GM12892 (cell line): ENCODE data around the gene BPIFB6.

Experiments used
- DNase-seq: peaks from one replicate; pipeline ENCODE4 v3.0.0; 2011; ENCODE audit not compliant: insufficient read length
- FAIRE-seq: peaks from 2 replicates; lab custom pipeline; 2011; peaks lifted over from hg19 to GRCh38; lab: Jason Lieb, UNC
- POLR2A ChIP-seq: IDR thresholded peaks from 2 replicates; pipeline ENCODE4 v1.6.1; 2011; ENCODE audit warnings: low read depth, low read length, control low read depth
- POLR2AphosphoS5 ChIP-seq: IDR thresholded peaks from 2 replicates; pipeline ENCODE4 v1.6.1; 2011; ENCODE audit warnings: low read depth, low read length, control low read depth
- TAF1 ChIP-seq: IDR thresholded peaks from 2 replicates; pipeline ENCODE4 v1.6.1; 2011; ENCODE audit warnings: low read depth, mild to moderate bottlenecking, control low read depth, low read length, borderline replicate concordance

The BPIFB6 gene

GRCh38 chr20:33013701-33014326, 17.6 kb upstream of the BPIFB6 start:
- no peak for FAIRE-seq
- no peak for TF ChIP-seq TAF1
- no peak for TF ChIP-seq POLR2A
- TF ChIP-seq POLR2AphosphoS5: no peak
- DNase-seq: no peak

- no peak for TF ChIP-seq POLR2A
- TF ChIP-seq TAF1: no peak
- FAIRE-seq: no peak
- no peak for DNase-seq
These were observed 16.9 kb upstream of the BPIFB6 start for GRCh38 chr20:33014336-33015113.

GRCh38 chr20:33015114-33015484, 16.3 kb upstream of the BPIFB6 start:
- DNase-seq: no peak
- FAIRE-seq: no peak

GRCh38 chr20:33015700-33016580, 15.5 kb upstream of the BPIFB6 start:
- TF ChIP-seq POLR2AphosphoS5 (no peak), TAF1 (no peak), POLR2A (no peak)
- FAIRE-seq: no peak
- no peak for DNase-seq

More at GRCh38 chr20:33015114-33015484, 16.3 kb upstream of the BPIFB6 start:
- TF ChIP-seq POLR2AphosphoS5 (no peak), TAF1 (no peak), POLR2A (no peak)

DNA sequence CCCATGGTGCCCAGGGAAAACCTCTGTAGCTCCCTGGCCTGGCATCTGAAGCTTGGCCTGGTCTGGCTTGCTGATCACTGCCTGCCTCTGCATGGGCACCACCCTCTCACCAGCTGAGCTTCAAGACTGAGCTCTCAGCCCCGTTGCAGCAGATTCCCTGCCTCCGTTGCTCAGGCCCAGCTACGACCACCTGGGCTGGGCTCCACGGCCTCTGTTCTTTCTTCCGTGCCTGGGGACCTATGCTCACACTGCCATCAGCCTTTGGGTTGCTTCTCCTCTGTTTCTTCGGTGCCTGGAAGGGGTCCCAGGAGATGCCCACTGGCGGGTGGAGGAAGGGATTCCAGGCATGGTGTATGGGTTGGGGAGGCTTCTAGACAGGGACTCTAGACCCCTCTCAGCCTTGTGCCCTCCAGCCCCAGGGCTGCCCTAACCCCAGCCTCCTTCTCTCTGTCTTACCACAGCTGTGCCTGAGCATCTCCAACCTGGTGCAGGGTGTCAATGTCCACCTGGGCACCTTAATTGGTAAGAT, 14.8 kb upstream of the BPIFB6 start:
- no peak for TF ChIP-seq POLR2AphosphoS5
- TF ChIP-seq TAF1: no peak
- TF ChIP-seq POLR2A: no peak
- FAIRE-seq: no peak

GRCh38 chr20:33017542-33017941, 13.9 kb upstream of the BPIFB6 start:
- no peak for DNase-seq
- TF ChIP-seq TAF1 (no peak), POLR2AphosphoS5 (no peak), POLR2A (no peak)
- no peak for FAIRE-seq

More for the DNA sequence above, 14.8 kb upstream of the BPIFB6 start:
- DNase-seq: no peak

- no peak for TF ChIP-seq POLR2A
- no peak for TF ChIP-seq TAF1
- TF ChIP-seq POLR2AphosphoS5: no peak
- no peak for DNase-seq
- no peak for FAIRE-seq
These were observed 13.1 kb upstream of the BPIFB6 start for GRCh38 chr20:33018169-33018931.

GRCh38 chr20:33019465-33020277, 11.8 kb upstream of the BPIFB6 start:
- no peak for FAIRE-seq
- no peak for TF ChIP-seq POLR2A
- TF ChIP-seq TAF1: no peak
- TF ChIP-seq POLR2AphosphoS5: no peak
- no peak for DNase-seq

DNA sequence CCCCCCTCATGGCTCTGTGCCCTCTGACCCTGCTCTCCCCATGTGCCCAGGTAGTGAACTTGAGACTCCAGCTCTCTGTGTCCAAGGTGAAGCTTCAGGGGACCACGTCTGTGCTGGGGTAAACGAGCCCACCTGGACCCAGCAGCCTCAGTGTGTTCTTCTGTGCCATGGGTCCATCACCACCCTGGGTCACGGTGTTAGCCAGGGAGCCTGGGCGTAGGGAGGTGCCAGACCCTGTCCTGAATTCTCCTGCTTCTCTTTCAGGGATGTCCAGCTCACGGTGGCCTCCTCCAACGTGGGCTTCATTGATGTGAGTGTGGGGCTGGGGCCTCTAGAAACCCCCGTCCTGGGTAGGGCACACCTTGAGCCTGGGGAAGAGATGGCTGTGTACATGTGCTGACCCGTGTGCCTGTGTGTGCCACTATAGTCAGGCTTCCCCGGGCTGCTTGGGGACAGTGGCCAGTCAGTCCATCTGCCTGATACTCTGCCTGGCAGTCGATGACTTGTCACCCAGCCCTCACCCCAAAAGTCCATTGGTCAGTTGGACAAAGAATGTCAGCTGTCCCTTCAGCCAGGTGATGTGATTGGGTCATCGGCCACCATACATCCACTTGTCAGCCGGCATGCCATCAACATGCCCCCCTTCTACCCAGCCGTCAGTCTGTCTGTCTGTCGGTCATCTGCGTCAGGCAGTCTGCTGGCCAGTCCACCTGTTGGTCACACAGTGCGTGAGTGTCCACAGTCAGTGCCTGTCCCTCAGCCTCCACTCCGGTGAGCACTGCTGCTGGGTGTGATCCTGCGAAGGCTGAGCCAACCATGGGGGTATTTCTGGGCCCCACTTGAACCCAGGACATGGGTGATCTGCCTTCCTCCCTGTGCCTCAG, 10.9 kb upstream of the BPIFB6 start:
- TF ChIP-seq TAF1 (no peak), POLR2A (no peak), POLR2AphosphoS5 (no peak)
- DNase-seq (no peak), FAIRE-seq (no peak)
